IPS DF 6.9 (cell line): Measurements from ENCODE around the gene DIPK1B.

Experiments
- DNase-seq: peaks from one replicate; pipeline ENCODE4 v3.0.0-alpha.2; 2013; ENCODE audit warnings: low read depth, low spot score
- H3K27ac ChIP-seq: one replicate; pipeline ENCODE4 v1.5.1; 2013; ENCODE audit warnings: low read length, control low read depth
- H3K27me3 ChIP-seq: 2 replicates; pipeline ENCODE4 v1.6.1; 2013; ENCODE audit warnings: mild to moderate bottlenecking, low read length; ENCODE audit not compliant: control insufficient read depth, insufficient read depth
- H3K36me3 ChIP-seq: 2 replicates; pipeline ENCODE4 v1.6.1; 2013; ENCODE audit warnings: low read length; ENCODE audit not compliant: control insufficient read depth, insufficient read depth
- H3K4me1 ChIP-seq: 2 replicates; pipeline ENCODE4 v1.6.1; 2013; ENCODE audit warnings: low read length; ENCODE audit not compliant: control insufficient read depth, insufficient read depth
- H3K4me3 ChIP-seq: 2 replicates; pipeline ENCODE4 v1.5.1; 2013; ENCODE audit warnings: mild to moderate bottlenecking, low read length
- H3K9me3 ChIP-seq: 2 replicates; pipeline ENCODE4 v1.6.1; 2013; ENCODE audit warnings: low read length, inconsistent platforms; ENCODE audit not compliant: control insufficient read depth, insufficient read depth
- WGBS: extraction: QIAGEN DNeasy Blood & Tissue Kit; methylation state at CpG from one replicate; pipeline ENCODE4 v1.1.7; 2013; ENCODE audit warnings: mixed read lengths, missing lambda C conversion rate; ENCODE audit not compliant: insufficient read length, insufficient coverage; 5-methylcytosine and 5-hydroxymethylcytosine counted together

Gene DIPK1B

DNA sequence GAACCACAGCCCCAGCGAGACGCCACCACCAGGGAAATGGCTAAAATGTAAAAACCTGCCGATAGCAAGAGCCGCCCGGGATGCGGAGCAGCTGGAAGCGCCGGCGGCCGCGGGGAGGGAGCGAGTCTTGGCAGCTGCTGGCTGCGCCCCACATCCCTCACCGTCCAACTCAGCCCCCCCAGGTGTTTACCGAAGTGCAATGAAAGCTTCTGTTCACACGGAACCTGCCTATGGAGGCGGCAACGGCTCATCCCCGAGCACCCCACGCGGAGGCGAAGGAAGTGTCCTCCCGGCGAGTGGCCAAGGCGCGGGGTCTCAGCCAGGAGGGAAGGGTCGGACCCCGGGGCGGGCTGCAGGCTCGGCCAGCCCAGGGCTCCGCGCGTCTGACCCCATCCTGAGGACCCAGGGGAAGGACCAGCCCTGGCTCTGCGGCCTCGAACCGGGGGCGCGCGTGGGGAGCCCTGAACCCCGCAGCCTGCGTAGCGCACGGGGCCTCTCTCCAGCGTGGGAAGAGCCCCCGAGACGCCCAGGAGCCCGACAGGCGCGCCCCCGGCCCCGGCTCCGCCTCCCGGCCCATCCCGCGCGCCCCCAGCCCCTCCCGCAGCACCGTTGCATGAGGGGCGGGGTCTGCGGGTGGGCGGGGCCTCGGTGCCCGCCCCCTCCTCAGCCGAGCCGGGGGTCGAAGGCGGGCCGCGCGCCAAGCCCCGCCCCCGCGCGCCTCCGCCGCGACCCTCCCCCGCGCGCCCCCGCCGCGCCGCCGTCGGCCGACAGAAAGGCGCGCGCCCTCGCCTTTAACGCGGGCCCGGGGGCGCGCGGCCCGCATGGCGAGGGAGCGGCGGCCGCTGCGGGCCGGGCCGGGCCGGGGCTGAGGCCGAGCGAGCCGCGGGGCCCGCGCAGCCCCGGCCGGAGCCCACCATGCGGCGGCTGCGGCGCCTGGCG lies at the start of gene DIPK1B:
Gene DIPK1B (plus strand): TSS at position 822 of the 939 bp plus-strand sequence. CDS start 94 bp downstream, at position 916.
- WGBS: no CpG with 5 or more reads among the region's 119 CpGs
- Histone ChIP-seq H3K4me1 (peaks cover 6% of the 10 kb centered on the region), H3K9me3 (no peaks in the 10 kb centered on the region), H3K4me3 (peak within 1 kb of the TSS; percentile 96), H3K27ac (no peak within 1 kb of the TSS), H3K27me3 (no peaks in the 10 kb centered on the region), H3K36me3 (peaks cover 3% of the 10 kb centered on the region; the same call in 1 of the 2 replicates)
- DNase-seq: no peak

DNA sequence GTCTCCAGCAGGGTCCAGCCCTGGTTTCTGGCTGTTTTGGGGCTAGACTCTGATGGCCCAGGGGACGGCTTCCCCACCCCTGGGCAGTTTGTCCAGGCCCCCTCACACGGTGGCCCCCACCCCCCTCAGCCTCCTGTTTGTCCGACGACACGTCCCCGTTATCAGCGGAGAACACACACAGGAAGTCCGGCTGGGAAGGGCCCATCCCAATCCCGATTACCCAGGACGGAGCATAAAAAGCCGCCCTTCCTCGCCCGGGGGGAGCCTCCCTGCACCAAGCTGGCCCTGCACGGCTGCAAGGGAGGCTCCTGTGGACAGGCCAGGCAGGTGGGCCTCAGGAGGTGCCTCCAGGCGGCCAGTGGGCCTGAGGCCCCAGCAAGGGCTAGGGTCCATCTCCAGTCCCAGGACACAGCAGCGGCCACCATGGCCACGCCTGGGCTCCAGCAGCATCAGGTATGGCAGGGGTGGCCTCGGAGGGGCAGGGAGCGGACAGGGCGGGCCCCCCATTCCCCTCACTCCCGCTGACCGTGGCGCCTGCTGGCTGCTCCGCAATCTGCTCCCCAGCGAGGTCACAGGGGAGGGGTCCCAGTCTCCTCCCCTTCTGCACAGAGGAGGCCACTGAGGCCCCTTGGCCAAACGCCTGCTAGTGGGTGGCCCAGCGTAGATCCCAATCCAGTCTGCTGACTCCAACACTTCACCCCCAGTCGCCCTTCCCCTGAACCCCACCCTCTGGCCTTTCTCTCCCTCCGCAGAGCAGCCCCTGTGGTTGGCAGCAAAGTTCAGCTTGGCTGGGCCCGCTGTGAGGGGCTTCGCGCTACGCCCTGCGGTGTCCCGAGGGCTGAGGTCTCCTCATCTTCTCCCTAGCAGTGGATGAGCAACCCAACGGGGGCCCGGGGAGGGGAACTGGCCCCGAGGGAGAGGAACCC lies 49.5 kb upstream of the DIPK1B start, which contains the start of gene EGFL7:
Gene EGFL7 (plus strand): TSS at position 261 of the 926 bp plus-strand sequence. CDS start 5,367 bp downstream, outside the sequence.
- Histone ChIP-seq H3K4me1 (peaks cover 2% of the 10 kb centered on the region; the same call in 1 of the 2 replicates), H3K27me3 (no peaks in the 10 kb centered on the region), H3K36me3 (no peaks in the 10 kb centered on the region; the same call in 1 of the 2 replicates), H3K9me3 (no peaks in the 10 kb centered on the region), H3K4me3 (no peak within 1 kb of the TSS), H3K27ac (no peak within 1 kb of the TSS)
- no CpG with 5 or more reads among the region's 38 CpGs for WGBS
- no peak for DNase-seq

GRCh38 chr9:136664000-136664915 lies 48.1 kb upstream of the DIPK1B start:
- no peak overlapping the region for H3K4me3 ChIP-seq
- no peak overlapping the region for H3K27ac ChIP-seq
- no peaks in the 10 kb centered on the region for H3K27me3 ChIP-seq
- H3K9me3 ChIP-seq: no peaks in the 10 kb centered on the region
- no CpG with 5 or more reads among the region's 27 CpGs for WGBS
- H3K36me3 ChIP-seq: no peaks in the 10 kb centered on the region
- peaks cover 2% of the 10 kb centered on the region; the same call in 1 of the 2 replicates for H3K4me1 ChIP-seq
- no peak for DNase-seq

- Histone ChIP-seq H3K4me3 (peak overlapping the region; percentile 48; the same call in 1 of the 2 replicates), H3K9me3 (no peaks in the 10 kb centered on the region), H3K27me3 (no peaks in the 10 kb centered on the region), H3K36me3 (no peaks in the 10 kb centered on the region), H3K27ac (no peak overlapping the region), H3K4me1 (peaks cover 2% of the 10 kb centered on the region; the same call in 1 of the 2 replicates)
- DNase-seq: no peak
- WGBS: no CpG with 5 or more reads among the region's 49 CpGs
Measured at GRCh38 chr9:136665111-136665703, 47.2 kb upstream of the DIPK1B start.

- WGBS: no CpG with 5 or more reads among the region's 109 CpGs
- Histone ChIP-seq H3K4me1 (peaks cover 2% of the 10 kb centered on the region; the same call in 1 of the 2 replicates), H3K27ac (no peak overlapping the region), H3K4me3 (peak overlapping the region; percentile 79), H3K36me3 (no peaks in the 10 kb centered on the region), H3K27me3 (no peaks in the 10 kb centered on the region), H3K9me3 (no peaks in the 10 kb centered on the region)
- DNase-seq: no peak
Measured at GRCh38 chr9:136665704-136666371, 46.5 kb upstream of the DIPK1B start.

DNA sequence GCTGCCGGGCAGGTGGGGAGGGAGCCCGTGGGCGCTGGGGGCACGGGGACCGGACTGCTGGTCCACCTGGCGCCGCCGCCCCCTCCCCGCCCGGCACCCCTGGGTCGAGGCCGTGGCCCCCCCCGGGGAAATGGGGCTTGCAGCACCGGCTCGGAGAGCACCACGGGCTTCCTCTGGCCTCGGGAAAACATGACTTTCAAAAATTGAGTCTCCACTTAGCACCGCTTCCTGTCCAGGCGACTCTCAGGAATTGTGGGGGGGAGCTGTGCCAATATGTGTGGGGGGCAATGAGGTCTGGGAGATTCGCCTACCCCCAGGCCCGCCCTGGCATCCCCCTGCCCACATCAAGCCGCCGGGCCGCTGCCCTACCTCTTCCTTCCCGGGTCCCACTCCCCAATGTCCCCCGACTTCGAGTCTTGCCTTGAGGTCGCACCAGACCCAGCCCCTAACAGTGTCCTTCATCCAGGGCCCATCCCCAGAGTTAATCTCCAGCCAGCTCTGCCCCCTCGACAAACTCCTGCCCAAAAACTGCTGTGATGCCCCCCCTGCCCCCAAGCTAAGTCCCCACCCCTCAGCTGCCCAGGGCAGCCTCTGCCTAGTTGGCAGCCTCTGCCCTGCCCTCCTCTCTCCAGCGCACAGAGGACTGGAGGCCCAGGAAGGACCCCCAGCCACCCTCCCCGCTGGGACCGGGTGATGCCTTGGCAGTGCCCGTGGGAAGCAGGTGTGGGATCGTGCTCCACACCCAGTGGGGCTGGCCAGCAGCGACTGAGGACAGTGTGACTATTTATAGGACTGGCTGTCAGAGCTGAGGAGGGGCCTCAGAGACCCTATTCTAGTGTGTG lies 45.8 kb upstream of the DIPK1B start:
- no peak for DNase-seq
- no peaks in the 10 kb centered on the region for H3K27me3 ChIP-seq
- H3K4me1 ChIP-seq: peaks cover 2% of the 10 kb centered on the region; the same call in 1 of the 2 replicates
- no peaks in the 10 kb centered on the region for H3K36me3 ChIP-seq
- H3K4me3 ChIP-seq: peak overlapping the region; percentile 79; the same call in 1 of the 2 replicates
- no peaks in the 10 kb centered on the region for H3K9me3 ChIP-seq
- H3K27ac ChIP-seq: no peak overlapping the region
- no CpG with 5 or more reads among the region's 35 CpGs for whole genome bisulfite sequencing

DNA sequence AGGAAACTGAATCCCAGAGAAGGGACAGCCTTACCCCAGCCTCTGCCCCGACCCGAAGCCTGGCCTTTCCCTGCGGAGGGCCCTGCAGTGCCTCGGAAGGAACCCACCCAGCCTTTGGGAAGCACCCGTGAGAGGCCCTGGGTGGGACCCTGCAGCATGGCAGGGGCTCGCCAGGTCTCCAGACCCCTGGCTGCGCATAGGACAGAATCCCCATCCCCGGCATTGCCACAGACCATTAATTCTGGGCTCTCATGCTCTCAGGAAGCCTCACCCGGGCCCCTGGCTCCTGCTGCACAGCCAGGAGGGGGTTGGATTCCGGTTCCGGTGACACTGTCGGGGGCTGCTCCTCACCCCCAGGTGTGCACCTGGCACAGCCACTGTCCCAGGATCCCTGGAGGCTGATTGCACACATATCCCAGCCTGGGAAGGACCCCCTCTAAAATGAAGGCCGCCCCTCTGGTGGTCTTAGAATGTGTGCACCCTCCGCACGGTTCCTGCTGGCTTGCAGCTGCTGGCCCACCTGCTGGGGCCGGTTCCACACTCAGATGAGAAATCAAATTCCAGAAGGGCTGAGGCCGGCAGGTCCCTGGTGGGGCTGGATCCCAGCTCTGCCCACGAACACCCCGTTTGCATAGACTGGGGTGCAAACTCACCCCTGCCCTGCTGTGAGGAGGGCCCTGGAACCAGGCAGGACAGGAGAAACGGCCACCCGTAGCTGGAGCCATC lies 45.0 kb upstream of the DIPK1B start:
- H3K4me3 ChIP-seq: no peak overlapping the region
- H3K27ac ChIP-seq: no peak overlapping the region

More for the DNA sequence above, 45.0 kb upstream of the DIPK1B start:
- DNase-seq: no peak
- Histone ChIP-seq H3K27me3 (no peaks in the 10 kb centered on the region), H3K4me1 (peaks cover 2% of the 10 kb centered on the region; the same call in 1 of the 2 replicates), H3K9me3 (no peaks in the 10 kb centered on the region), H3K36me3 (no peaks in the 10 kb centered on the region)
- no CpG with 5 or more reads among the region's 21 CpGs for WGBS
